PC-9 (cell line): ENCODE results near the gene MRO. TPM values are rescaled to one million over a fixed set of nuclear protein-coding genes. Genes with fewer than 3 reads are reported as not detected.

Experiments
- BruUV-seq: library from RNA; stranded (reverse); fragments of 400-500 nt; replicated peaks from 2 replicates; lab custom pipeline; 2021; lab: Mats Ljungman, UMichigan
- CTCF ChIA-PET: fragments of 300-600 bp; sonication (Branson Sonifier 250); formaldehyde crosslinking; loops from one replicate; lab custom pipeline; 2022; ENCODE audit warnings: antibody characterized with exemption; lab: Charles Lee
- POLR2A ChIA-PET: fragments of 300-600 bp; sonication (Branson Sonifier 250); formaldehyde crosslinking; loops from one replicate; lab custom pipeline; 2022; ENCODE audit warnings: antibody characterized with exemption; ENCODE audit not compliant: unreplicated experiment; lab: Charles Lee
- DNase-seq, 2 experiments: peaks; one replicate each; pipeline versions ENCODE4 v3.0.0 to v3.0.0-alpha.2; 2015 to 2022; ENCODE audit warnings: mixed read lengths in 1 of 2
- H2AFZ ChIP-seq: fragments of 200-600 bp; sonication (generic); 2 replicates; pipeline ENCODE4 v1.8.1; 2017; ENCODE audit warnings: antibody characterized with exemption
- H3F3A ChIP-seq: fragments of 200-600 bp; sonication (generic); 2 replicates; pipeline ENCODE4 v1.8.1; 2017; ENCODE audit warnings: antibody characterized with exemption, mild to moderate bottlenecking, low read depth; ENCODE audit not compliant: insufficient read depth
- H3K27ac ChIP-seq: fragments of 200-600 bp; sonication (generic); 2 replicates; pipeline ENCODE4 v1.6.1; 2016; ENCODE audit warnings: mixed run types
- H3K27me3 ChIP-seq: fragments of 200-600 bp; sonication (generic); 2 replicates; pipeline ENCODE4 v1.6.1; 2016; ENCODE audit warnings: low read depth, mixed run types; ENCODE audit not compliant: insufficient read depth
- H3K36me3 ChIP-seq: fragments of 200-600 bp; sonication (generic); 2 replicates; pipeline ENCODE4 v1.6.1; 2016; ENCODE audit warnings: low read depth, mixed run types
- H3K4me1 ChIP-seq: fragments of 200-600 bp; sonication (generic); replicated peaks from 2 replicates; pipeline ENCODE4 v1.6.1; 2016; ENCODE audit warnings: mixed run types; ENCODE audit not compliant: insufficient read depth
- H3K4me2 ChIP-seq: fragments of 200-600 bp; sonication (generic); 2 replicates; pipeline ENCODE4 v1.6.1; 2017; ENCODE audit warnings: mixed run types
- H3K4me3 ChIP-seq: fragments of 200-600 bp; sonication (generic); 2 replicates; pipeline ENCODE4 v1.6.1; 2016; ENCODE audit warnings: mixed run types
- H3K79me2 ChIP-seq: fragments of 200-600 bp; sonication (generic); 2 replicates; pipeline ENCODE4 v1.6.1; 2017; ENCODE audit warnings: low read depth, mixed run types
- H3K9me2 ChIP-seq: fragments of 200-600 bp; sonication (generic); 2 replicates; pipeline ENCODE4 v1.8.1; 2017; ENCODE audit warnings: mild to moderate bottlenecking; ENCODE audit not compliant: insufficient read depth
- H3K9me3 ChIP-seq: fragments of 200-600 bp; sonication (generic); 2 replicates; pipeline ENCODE4 v1.8.1; 2016; ENCODE audit warnings: low read depth; ENCODE audit not compliant: insufficient read depth
- H4K20me1 ChIP-seq: fragments of 200-600 bp; sonication (generic); 2 replicates; pipeline ENCODE4 v1.8.1; 2017; ENCODE audit not compliant: insufficient read depth
- EZH2 ChIP-seq: fragments of 200-600 bp; sonication (generic); IDR thresholded peaks from 2 replicates; pipeline ENCODE4 v1.8.0; 2017; ENCODE audit warnings: antibody characterized with exemption, low read depth
- intact Hi-C: fragments of 100-400 bp; cut with micrococcal nuclease; formaldehyde crosslinking; loops from one replicate; pipeline ENCODE4 v1.10.0; 2022; ENCODE audit not compliant: unreplicated experiment
- total RNA-seq: library from RNA; stranded (reverse); gene quantifications from 2 replicates; pipeline ENCODE4 v1.2.3, GENCODE V29; 2021
- TF ChIP-seq, protein P1 (sequence below): fragments of 200-600 bp; sonication (generic); conservative IDR thresholded peaks from 2 replicates; pipeline ENCODE4 v1.6.1; 2017; ENCODE audit warnings: mixed run types, antibody characterized with exemption, mild to moderate bottlenecking, moderate library complexity

Gene MRO
- total RNA-seq, 1 experiment from 2014 or later = not detected

DNA sequence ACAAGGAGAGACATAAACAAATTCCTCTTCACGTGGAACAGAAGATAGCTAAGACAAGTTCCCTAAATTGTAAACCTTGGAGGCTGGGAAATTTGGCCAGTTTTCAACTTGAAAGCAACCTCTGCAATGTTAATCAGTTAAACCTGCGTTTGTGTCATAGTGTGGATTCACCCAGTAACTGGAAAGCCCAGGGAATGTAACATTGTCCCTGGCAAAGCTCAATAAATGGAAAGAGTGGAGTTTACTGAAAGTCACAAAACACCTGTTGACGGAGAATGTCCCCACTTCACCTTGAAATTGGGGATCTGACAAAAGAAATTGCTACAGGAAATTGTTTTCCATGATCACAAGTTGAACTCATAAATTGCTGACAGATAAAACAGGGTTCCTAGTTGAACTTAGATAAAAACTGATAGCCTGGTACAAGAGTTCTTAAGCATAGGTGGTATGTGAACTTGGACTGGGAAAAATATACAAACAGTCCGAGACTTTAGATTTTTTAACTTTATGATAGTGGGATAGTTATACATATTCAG lies 44.1 kb upstream of the MRO start:
- intact Hi-C loops = no loop called here
- H3K27ac ChIP-seq = no peak overlapping the region
- H3F3A ChIP-seq = peaks cover 3% of the 10 kb centered on the region; the same call in 1 of the 2 replicates
- no peaks in the 10 kb centered on the region for H3K9me2 ChIP-seq
- no peaks in the 10 kb centered on the region for H3K36me3 ChIP-seq
- H2AFZ ChIP-seq = no peak overlapping the region
- H3K27me3 ChIP-seq = no peaks in the 10 kb centered on the region
- DNase-seq = no peak
- H3K4me1 ChIP-seq = peaks cover 14% of the 10 kb centered on the region
- H3K79me2 ChIP-seq = no peaks in the 10 kb centered on the region
- ChIA-PET POLR2A (no interaction called here), CTCF (no interaction called here)
- H4K20me1 ChIP-seq = no peaks in the 10 kb centered on the region
- TF ChIP-seq, protein P1, sequence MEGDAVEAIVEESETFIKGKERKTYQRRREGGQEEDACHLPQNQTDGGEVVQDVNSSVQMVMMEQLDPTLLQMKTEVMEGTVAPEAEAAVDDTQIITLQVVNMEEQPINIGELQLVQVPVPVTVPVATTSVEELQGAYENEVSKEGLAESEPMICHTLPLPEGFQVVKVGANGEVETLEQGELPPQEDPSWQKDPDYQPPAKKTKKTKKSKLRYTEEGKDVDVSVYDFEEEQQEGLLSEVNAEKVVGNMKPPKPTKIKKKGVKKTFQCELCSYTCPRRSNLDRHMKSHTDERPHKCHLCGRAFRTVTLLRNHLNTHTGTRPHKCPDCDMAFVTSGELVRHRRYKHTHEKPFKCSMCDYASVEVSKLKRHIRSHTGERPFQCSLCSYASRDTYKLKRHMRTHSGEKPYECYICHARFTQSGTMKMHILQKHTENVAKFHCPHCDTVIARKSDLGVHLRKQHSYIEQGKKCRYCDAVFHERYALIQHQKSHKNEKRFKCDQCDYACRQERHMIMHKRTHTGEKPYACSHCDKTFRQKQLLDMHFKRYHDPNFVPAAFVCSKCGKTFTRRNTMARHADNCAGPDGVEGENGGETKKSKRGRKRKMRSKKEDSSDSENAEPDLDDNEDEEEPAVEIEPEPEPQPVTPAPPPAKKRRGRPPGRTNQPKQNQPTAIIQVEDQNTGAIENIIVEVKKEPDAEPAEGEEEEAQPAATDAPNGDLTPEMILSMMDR = no peak
- no peak for TF ChIP-seq EZH2
- H3K4me2 ChIP-seq = no peak overlapping the region
- no peaks in the 10 kb centered on the region for H3K9me3 ChIP-seq
- no TSS peak for BruUV-seq
- no peak overlapping the region for H3K4me3 ChIP-seq

DNA sequence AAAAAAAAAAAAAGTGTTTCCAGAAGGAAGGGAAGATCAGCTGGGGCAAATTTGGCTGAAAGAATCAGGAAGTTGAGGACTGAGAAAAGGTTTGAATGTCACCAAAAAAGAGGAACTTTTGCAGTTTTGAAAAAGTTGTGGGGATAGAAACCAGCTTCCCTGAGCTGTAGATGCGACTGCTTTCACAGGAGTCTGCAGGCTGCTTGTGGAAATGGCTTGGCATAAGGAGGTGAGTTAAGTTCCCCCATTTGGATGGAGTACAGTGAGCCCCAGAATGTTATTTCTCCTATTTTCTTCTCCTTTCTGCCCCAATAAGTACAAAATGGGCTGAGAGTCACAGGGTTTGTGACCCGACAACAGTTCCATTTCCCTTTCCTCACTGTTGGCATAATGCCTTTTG lies 42.6 kb upstream of the MRO start:
- Histone ChIP-seq H3F3A (no peaks in the 10 kb centered on the region), H3K79me2 (no peaks in the 10 kb centered on the region), H3K9me3 (no peaks in the 10 kb centered on the region), H3K27me3 (no peaks in the 10 kb centered on the region), H3K4me1 (no peaks in the 10 kb centered on the region), H2AFZ (no peak overlapping the region), H3K4me2 (no peak overlapping the region), H3K4me3 (no peak overlapping the region), H3K27ac (no peak overlapping the region), H3K9me2 (no peaks in the 10 kb centered on the region), H4K20me1 (no peaks in the 10 kb centered on the region), H3K36me3 (no peaks in the 10 kb centered on the region)
- CTCF ChIA-PET = no interaction called here
- TF ChIP-seq EZH2 = no peak
- TF ChIP-seq, protein P1 = no peak
- intact Hi-C loops = no loop called here
- DNase-seq = no peak
- POLR2A ChIA-PET = no interaction called here
- no TSS peak for BruUV-seq

DNA sequence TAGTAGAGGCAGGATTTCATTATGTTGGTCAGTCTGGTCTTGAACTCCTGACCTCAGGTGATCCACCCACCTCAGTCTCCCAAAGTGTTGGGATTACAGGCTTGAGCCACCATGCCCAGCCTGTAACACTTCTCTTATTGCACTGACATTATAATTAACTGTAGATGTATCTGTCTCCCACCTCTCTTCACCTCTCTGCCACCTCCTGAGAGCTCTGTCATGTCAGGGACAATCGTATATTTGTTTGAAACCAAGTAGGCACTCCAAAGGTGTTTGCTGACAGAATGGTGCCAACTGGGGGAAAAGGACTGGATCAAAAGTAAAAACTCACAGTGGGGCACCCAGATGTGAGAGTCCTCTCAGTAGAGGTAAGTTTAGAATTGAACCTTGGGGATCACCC lies 41.8 kb upstream of the MRO start:
- Histone ChIP-seq H3K27ac (no peak overlapping the region), H3F3A (no peaks in the 10 kb centered on the region), H3K4me3 (no peak overlapping the region), H3K79me2 (no peaks in the 10 kb centered on the region), H4K20me1 (no peaks in the 10 kb centered on the region), H3K4me1 (no peaks in the 10 kb centered on the region), H3K27me3 (no peaks in the 10 kb centered on the region), H3K9me2 (no peaks in the 10 kb centered on the region), H2AFZ (no peak overlapping the region), H3K9me3 (no peaks in the 10 kb centered on the region), H3K36me3 (no peaks in the 10 kb centered on the region), H3K4me2 (no peak overlapping the region)
- CTCF ChIA-PET = no interaction called here
- BruUV-seq = no TSS peak
- intact Hi-C loops = no loop called here
- DNase-seq = no peak
- POLR2A ChIA-PET = no interaction called here
- TF ChIP-seq, protein P1 = no peak
- TF ChIP-seq EZH2 = no peak
